Tibial nerve (tissue), 4 donors: ENCODE measurements around the gene ARHGEF26.

Source experiments
- CTCF ChIP-seq, 5 experiments: fragments of 200-600 bp in 3 of 5; fragments of 450-650 bp in 2 of 5; sonication (generic) in 3 of 5; IDR thresholded peaks; one replicate each; pipeline ENCODE4 v1.5.1; 2016 to 2019; ENCODE audit warnings: antibody characterized with exemption in 5 of 5, mild to moderate bottlenecking in 3 of 5, moderate library complexity in 2 of 5
- EP300 ChIP-seq, 2 donors: sonication (generic); formaldehyde crosslinking; IDR thresholded peaks; one replicate each; pipeline ENCODE4 v1.6.1; 2017; ENCODE audit warnings: antibody characterized with exemption in 2 of 2, mild to moderate bottlenecking in 1 of 2
- POLR2A ChIP-seq, 2 donors: fragments of 450-650 bp; IDR thresholded peaks; one replicate each; pipeline ENCODE4 v1.6.1; 2017; ENCODE audit warnings: antibody characterized with exemption in 2 of 2, mild to moderate bottlenecking in 2 of 2, moderate library complexity in 2 of 2

DNA sequence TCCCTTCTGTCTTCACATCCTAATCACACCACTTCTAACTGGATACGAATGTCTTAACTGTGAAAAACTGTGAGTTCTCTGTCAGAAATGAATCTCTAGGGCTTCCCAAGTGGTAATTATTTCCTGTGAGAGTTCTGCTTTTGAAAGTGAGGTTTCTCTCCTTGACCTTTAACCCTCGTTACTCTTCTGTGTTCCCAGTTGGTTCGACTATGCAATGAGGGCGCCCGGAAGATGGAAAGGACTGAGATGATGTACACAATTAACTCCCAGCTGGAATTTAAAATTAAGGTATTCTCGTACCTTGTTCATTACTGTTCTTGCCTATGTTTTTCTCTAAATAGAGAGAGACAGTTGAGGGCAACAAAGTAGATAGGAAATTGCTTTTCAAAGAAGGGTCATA, 96.5 kb downstream of the ARHGEF26 start:
- TF ChIP-seq CTCF (IDR thresholded peaks at IDR 0.05) (no peak), EP300 (IDR thresholded peaks at IDR 0.05) (no peak), POLR2A (IDR thresholded peaks at IDR 0.05) (no peak)
